Stimulated activated CD8-positive, alpha-beta memory T cell treated with anti-CD3 and anti-CD28 coated beads, Interleukin-7, amount 100 ng/mL, for 48 hours (primary cell): ENCODE results near the gene CYP27B1.

Source experiments
- DNase-seq, 2 donors: peaks; one replicate each; pipeline ENCODE4 v3.0.0-alpha.2; 2020; ENCODE audit warnings: low read depth in 1 of 2; ENCODE audit errors: extremely low read depth in 1 of 2

CYP27B1 gene

GRCh38 chr12:57751788-57752667 lies 14.8 kb downstream of the CYP27B1 start, which contains the start of gene CDK4:
CDK4 (minus strand) TSS chr12:57752310; CDS start chr12:57751717, 593 bp downstream.
- peak; percentile 98 to 99 for DNase-seq

GRCh38 chr12:57751432-57751787 lies 15.5 kb downstream of the CYP27B1 start:
- no peak for DNase-seq

- no peak for DNase-seq
These were observed 16.1 kb downstream of the CYP27B1 start for GRCh38 chr12:57750561-57751431.

- no peak for DNase-seq
These were observed 17.8 kb downstream of the CYP27B1 start for GRCh38 chr12:57749061-57749460.

GRCh38 chr12:57746025-57746424 lies 20.9 kb downstream of the CYP27B1 start:
- no peak for DNase-seq

GRCh38 chr12:57745485-57745881 lies 21.4 kb downstream of the CYP27B1 start:
- no peak for DNase-seq

- DNase-seq: peak; percentile 84 to 96
These were observed 21.9 kb downstream of the CYP27B1 start, which contains the start of gene TSPAN31 for GRCh38 chr12:57744777-57745484. TSPAN31 (plus strand) TSS chr12:57745039; CDS start chr12:57745155, 116 bp downstream.

- peak in 1 of 2 donors; percentile 59 for DNase-seq
These were observed 22.6 kb downstream of the CYP27B1 start for GRCh38 chr12:57744194-57744776.

- DNase-seq: no peak
These were observed 23.1 kb downstream of the CYP27B1 start for GRCh38 chr12:57743769-57744168.

GRCh38 chr12:57741844-57742738 lies 24.8 kb downstream of the CYP27B1 start:
- DNase-seq: peak in 1 of 2 donors; percentile 78

- no peak for DNase-seq
These were observed 25.5 kb downstream of the CYP27B1 start for GRCh38 chr12:57741413-57741789.

- peak in 1 of 2 donors; percentile 76 for DNase-seq
These were observed 26.0 kb downstream of the CYP27B1 start for GRCh38 chr12:57740656-57741412.

- DNase-seq: no peak
These were observed 26.9 kb downstream of the CYP27B1 start for GRCh38 chr12:57739914-57740538.

GRCh38 chr12:57739387-57739786 lies 27.5 kb downstream of the CYP27B1 start:
- DNase-seq: no peak

GRCh38 chr12:57738661-57739237 lies 28.1 kb downstream of the CYP27B1 start, which contains the start of gene AGAP2:
AGAP2 (minus strand) TSS chr12:57738742; CDS start chr12:57738246, 496 bp downstream.
- no peak for DNase-seq

GRCh38 chr12:57737467-57738460 lies 29.1 kb downstream of the CYP27B1 start:
- no peak for DNase-seq
